DLD1 (cell line): ENCODE data around the gene MADCAM1.
"Not testable (repeated sequence)": the region's sequence is repeated elsewhere in the genome, so short reads cannot be mapped to it uniquely, and the experiment has no call there.

Experiments
- in situ Hi-C: cut with HindIII; loops from 2 replicates; pipeline ENCODE4 v1.10.0; 2017; ENCODE audit warnings: low sequenced_read_pairs

The MADCAM1 gene

DNA sequence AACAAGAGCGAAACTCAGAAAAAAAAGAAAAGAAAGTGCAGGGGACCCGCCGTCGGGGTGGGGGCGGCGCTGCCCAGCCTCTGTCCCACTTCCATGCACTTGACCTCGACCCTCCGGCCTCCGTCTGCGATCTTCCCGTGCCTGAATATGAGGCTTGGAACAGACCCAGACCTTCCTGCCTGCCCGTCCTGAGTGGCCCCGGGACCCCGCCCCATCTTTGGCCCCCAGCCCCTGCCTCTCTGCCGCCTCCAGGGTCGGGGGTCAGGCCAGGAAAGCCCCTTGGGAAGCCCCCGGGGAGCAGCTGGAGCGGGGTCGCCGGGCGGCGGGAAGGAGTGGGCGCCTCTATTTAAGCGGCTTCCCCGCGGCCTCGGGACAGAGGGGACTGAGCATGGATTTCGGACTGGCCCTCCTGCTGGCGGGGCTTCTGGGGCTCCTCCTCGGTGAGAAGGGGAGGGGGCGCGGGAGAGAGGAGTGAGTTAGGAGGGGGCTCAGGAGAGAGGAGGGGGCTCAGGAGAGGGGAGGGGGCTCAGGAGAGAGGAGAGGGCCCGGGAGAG lies at the start of gene MADCAM1:
Gene MADCAM1, plus strand, starts transcription at position 375 of the 554 bp plus-strand sequence. Its CDS starts 14 bp downstream, at position 389.
- in situ Hi-C loops: no loop called here

DNA sequence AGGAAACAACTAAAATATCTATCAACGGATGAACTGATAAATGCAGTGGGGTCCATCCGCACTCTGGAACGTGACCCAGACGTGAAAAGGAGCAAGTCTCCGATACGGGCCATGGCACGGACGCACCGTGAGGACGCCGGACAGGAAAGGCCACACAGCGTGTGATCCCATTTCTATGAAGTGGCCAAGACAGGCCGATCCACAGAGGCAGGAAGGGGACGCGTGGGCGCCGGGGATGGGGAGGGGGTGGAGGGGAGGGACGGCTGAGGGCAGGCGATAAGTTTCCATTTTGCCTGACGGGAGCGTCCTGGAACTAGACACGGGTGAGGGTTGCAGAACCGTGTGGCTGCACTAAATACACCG lies 49.2 kb upstream of the MADCAM1 start:
- in situ Hi-C loops: no loop called here

DNA sequence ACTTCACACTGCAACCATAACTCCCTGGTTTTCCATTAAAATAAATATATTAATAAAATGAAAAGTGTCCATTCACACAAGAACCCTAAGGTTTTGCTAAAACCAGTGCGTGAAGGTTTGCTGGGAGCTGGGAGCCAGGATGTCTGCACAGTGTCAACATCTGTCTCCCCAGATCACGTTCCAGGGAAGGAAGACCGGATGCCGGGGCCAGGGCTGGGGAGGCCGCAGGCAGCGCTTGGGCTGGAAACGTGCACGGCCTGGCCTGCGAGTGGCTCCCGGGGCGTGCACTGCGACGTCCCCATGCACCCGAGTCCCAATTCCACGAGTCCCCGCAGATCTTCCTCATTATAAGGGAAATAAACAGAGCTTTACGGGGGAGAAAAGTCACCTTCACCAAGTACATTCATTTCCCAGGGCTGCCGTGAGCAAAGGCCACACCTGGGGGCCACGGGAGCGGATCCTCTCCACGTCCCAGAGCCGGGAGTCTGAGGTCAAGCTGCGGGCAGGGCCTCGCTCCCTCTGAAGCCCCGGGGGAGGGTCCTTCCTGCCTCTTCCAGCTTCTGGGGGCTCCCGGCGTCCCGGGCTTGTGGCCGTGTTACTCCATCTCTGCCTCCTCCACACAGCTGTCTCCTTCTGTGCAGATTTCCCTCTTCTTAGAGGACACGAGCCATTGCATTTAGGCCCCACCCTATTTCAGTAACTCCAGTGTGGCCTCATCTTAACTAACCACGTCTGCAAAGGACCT lies 48.3 kb upstream of the MADCAM1 start:
- in situ Hi-C loops: no loop called here

DNA sequence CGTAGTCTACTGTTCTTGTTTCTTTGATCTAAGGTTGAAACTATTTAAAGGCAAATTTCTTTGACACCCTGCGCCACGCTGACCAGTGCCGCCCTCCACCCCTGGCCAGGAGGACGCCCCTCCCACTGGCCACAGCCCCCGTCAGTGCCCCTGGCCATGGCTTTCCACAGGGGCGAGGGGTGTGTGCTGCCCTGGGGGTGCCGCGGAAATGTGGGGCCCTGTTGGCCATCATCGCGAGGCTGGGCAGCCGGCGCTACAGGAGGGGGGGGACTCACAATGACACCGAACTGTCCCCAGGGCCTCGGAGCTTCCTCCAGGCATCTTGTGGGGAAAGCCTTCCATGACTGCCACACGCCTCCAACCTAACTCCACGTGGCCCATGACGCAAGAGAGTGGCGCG lies 46.4 kb upstream of the MADCAM1 start:
- in situ Hi-C loops: no loop called here

- in situ Hi-C loops: not testable (repeated sequence)
These were observed 45.3 kb upstream of the MADCAM1 start for GRCh38 chr19:450912-451481.

- in situ Hi-C loops: no loop called here
These were observed 43.5 kb upstream of the MADCAM1 start for GRCh38 chr19:452829-453228.

DNA sequence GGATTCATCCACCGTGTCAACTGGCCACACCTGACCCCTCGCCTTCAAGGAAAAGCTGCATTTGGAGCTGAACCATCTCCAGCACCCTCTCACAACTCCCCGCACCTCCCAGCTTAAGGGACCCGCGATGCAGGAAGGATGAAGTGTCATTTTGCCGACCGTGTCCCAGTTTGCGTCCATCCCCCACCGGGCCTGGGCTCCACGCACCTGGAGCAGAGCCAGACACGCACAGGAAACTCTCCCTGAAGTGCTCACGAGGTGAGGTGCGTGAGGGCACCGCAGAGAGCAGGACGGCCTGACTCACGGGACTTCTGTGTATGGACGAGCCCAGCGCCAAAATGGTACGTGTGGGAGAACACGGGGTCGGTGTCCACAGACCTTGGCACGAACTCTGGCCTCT lies 42.7 kb upstream of the MADCAM1 start:
- in situ Hi-C loops: no loop called here

DNA sequence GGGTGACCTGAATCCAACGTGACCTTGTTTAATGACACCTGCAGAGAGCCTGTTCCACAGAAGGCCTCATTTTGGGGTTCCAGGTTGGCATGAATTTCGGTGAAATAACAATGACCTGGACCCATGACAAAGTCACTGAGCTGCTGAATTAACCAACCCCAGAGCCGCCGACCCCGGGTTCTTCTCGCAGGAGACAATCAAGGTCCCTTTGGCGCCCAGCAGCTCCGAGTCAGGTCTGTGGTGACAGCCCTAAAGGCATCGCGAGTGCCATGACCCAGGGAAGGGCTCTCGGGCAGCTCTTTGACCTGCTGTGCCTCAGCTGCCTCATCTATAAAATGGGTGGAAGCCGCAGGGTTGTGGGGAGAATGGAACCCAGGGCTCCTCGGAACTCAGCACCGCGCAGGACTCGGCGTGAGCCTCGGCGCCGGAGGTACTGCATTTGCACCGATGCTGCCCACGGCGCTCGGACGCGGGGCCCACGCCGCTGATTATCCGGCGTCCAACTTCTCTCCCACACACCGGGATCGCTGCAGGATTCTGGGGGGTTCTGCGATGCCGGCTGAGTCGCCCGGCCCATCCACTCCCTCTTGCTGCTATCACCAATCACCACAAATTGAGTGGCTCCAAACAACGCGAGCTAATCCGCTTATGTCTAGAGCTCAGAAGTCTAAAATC lies 41.1 kb upstream of the MADCAM1 start:
- in situ Hi-C loops: no loop called here

GRCh38 chr19:455851-456546 lies 40.3 kb upstream of the MADCAM1 start:
- in situ Hi-C loops: no loop called here

GRCh38 chr19:456547-457110 lies 39.7 kb upstream of the MADCAM1 start:
- in situ Hi-C loops: no loop called here

- in situ Hi-C loops: no loop called here
These were observed 38.6 kb upstream of the MADCAM1 start for GRCh38 chr19:457636-458035.

DNA sequence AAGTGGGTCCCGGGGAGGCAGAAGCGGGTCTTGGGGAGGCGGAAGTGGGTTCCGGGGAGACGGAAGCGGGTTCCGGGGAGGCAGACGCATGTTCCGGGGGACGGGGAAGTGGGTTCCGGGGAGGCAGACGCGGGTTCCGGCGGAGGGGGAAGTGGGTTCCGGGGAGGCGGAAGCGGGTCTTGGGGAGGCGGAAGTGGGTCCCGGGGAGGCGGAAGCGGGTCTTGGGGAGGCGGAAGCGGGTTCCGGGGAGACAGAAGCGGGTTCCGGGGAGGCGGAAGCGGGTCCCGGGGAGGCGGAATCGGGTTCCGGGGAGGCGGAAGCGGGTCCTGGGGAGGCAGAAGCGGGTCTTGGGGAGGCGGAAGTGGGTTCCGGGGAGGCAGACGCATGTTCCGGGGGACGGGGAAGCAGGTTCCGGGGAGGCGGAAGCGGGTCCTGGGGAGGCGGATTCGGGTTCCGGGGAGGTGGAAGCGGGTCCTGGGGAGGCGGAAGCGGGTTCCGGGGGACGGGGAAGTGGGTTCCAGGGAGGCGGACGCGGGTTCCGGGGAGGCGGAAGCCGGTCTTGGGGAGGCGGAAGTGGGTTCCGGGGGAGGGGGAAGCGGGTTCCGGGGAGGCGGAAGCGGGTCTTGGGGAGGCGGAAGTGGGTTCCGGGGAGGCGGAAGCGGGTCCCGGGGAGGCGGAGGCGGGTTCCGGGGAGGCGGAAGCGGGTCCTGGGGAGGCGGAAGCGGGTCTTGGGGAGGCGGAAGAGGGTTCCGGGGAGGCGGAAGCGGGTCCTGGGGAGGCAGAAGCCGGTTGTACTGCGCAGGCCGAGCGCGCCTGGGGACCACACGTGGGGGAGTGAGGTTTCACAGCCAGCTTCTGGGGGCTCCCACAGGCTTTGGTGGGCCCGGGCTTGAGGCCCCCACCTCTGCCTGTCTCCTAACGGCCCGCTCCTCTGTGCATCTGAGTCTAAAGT lies 37.9 kb upstream of the MADCAM1 start:
- in situ Hi-C loops: no loop called here

- in situ Hi-C loops: no loop called here
These were observed 36.4 kb upstream of the MADCAM1 start for GRCh38 chr19:459724-460511.

DNA sequence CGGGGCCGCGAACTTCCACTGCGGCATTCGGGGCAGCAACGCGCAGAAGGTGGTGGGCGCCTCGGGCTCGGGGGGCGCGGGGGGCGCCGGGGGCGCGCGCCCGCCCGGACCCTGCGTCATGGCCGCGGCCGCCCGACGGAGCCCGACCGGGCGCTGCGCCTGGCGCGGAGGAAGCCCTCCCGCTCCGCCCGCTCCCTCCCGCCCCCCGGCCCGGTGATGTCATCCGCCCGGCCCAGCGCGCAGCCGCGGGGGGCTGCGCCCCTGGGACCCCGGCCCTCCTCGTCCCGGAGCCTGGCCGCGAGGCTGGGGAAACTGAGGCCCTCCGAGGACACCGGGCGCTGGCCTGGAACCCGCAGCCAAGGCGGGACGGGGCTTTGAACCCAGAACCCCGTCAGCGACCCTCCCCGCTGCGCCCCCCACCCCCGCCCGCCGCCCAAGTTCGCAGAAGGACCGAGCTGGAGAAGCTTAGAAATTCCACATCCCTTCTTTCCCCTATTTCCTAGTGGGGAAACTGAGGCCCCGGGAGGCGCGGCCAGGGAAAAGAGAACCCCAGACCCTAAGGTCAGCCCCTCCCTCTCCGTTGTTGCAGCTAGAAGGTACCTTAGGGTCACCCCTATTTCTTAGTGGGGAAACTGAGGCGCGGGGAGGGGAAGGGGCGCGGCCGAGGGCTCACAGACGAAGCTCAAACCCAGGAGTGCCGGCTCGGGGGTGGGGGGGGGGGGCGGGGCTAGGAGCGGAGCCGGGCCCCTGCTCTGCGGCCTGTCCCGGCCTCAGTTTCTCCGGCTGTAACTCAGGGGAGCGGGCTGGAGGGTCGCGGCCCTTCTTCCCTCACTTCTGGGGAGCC lies 35.2 kb upstream of the MADCAM1 start, which contains the start of gene SHC2:
Gene SHC2, minus strand, starts transcription at position 157 of the 844 bp plus-strand sequence. Its CDS starts 37 bp downstream, at position 120.
- in situ Hi-C loops: no loop called here

GRCh38 chr19:461721-462551 lies 34.4 kb upstream of the MADCAM1 start:
- in situ Hi-C loops: no loop called here

- in situ Hi-C loops: no loop called here
These were observed 32.6 kb upstream of the MADCAM1 start for GRCh38 chr19:463483-464207.

DNA sequence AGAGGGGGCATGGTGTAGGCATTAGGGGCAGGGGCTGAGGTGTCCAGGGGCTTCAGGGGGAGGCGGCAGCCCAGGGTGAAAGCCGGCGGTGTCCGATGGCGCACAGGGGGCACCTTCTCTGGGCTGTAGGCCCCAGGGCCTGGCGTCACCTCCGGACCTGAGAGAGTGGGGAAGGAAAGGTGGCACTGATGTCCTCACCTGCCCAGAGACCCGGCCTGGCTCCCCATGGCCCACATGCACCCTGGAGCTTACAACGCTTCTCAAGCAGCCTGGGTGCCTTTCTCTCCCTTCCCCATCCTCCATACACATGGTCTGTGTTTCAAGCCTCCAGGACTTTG lies 32.1 kb upstream of the MADCAM1 start:
- in situ Hi-C loops: no loop called here
